Hypothalamus (tissue), 51 donors: ENCODE results near the gene CIDEC.

Source experiments
- DNase-seq, 51 donors: peaks; one replicate each; lab custom pipeline; 2025; lab: John Stamatoyannopoulos, UW

Gene CIDEC

DNA sequence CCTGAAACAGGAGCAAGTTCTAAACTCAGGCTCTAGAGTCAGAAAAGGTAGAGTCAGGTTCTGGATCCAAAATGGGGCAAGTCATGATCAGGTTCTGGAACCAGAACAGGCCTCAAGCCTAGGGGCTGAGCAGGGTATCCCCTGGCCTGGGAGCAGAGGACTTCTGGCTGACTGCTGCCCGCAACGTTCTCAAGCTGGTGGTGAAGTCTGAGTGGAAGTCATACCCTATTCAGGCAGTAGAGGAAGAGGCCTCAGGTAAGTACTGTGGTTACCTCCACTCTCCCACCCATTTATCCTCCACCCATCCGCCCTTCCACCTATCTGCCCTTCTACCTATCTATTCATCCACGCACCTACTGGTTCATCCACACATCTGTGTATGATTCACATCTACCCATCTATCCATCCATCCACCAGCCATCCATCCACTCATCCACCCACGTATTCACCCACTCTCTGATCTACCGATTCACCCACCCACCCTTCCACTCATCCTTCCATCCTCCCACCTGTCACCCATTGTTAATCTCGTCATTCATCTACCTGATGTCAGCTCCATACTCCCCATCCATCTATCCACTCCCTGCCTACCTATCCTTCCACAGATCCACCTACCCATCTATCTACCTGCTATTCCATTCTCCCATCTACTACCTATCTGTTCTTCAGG is 61.3 kb downstream of the CIDEC start:
- DNase-seq: no peak

DNA sequence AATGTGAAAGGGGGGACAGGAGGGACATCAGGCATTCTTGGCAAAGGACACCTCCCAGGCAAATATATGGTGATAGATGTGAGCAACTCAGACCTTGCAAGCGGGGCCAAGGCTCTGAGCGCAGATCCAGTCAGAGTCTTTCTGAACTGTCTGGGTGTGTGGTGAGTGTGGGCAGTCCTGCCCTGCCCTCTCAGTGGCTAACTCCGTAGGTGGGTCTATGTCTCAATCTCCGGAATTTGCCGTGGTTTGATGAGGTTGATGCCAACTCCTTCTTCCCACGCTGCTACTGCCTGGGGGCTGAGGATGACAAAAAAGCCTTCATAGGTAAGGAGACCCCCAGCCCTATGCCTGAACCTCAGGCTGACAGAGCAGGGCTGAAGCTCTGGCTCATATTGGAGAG is 62.6 kb downstream of the CIDEC start:
- no peak for DNase-seq
